Body of pancreas (tissue), 4 donors: ENCODE data around the gene MYOM1. TPM values are rescaled to one million over a fixed set of nuclear protein-coding genes. Genes with fewer than 3 reads are reported as not detected.

ENCODE experiments used
- ATAC-seq: fragments of 150-250 bp; one replicate; pipeline ENCODE4 v1.9.1; 2016
- DNase-seq, 4 donors: peaks; one replicate each; pipeline ENCODE4 v3.0.0-alpha.2; 2019
- H3K27ac ChIP-seq, 4 donors: fragments of 200-600 bp; sonication (generic); 1 replicate in 3 of 4; 2 replicates in 1 of 4; pipeline versions ENCODE4 v1.5.1 to v1.6.1; 2016 to 2019; ENCODE audit warnings: mild to moderate bottlenecking in 1 of 4, mixed read lengths in 1 of 4, moderate library complexity in 1 of 4
- H3K27me3 ChIP-seq, 2 donors: fragments of 200-600 bp; sonication (generic); one replicate each; pipeline ENCODE4 v1.6.0; 2016; ENCODE audit warnings: mild to moderate bottlenecking in 1 of 2
- H3K36me3 ChIP-seq, 2 donors: fragments of 200-600 bp; sonication (generic); replicated peaks in 1 of 2; 2 replicates each; pipeline ENCODE4 v1.5.1; 2016; ENCODE audit warnings: low read depth in 2 of 2; ENCODE audit not compliant: insufficient read depth in 1 of 2
- H3K4me1 ChIP-seq: fragments of 200-600 bp; sonication (generic); one replicate; pipeline ENCODE4 v1.6.0; 2016
- H3K4me3 ChIP-seq, 2 donors: fragments of 200-600 bp; sonication (generic); 1 replicate in 1 of 2; 2 replicates in 1 of 2; pipeline ENCODE4 v1.5.1; 2016 to 2019
- H3K9me3 ChIP-seq, 3 donors: fragments of 200-600 bp; sonication (generic); 1 replicate in 2 of 3; 2 replicates in 1 of 3; pipeline ENCODE4 v1.5.1; 2016
- POLR2A ChIP-seq, 3 donors: fragments of 450-650 bp; IDR thresholded peaks; one replicate each; pipeline ENCODE4 v1.6.1; 2016; ENCODE audit warnings: antibody characterized with exemption in 3 of 3, mild to moderate bottlenecking in 2 of 3
- WGBS, 2 donors: methylation state at CpG; one replicate each; pipeline ENCODE4 v1.1.5; 2017; 5-methylcytosine and 5-hydroxymethylcytosine counted together
- intact Hi-C: fragments of 100-400 bp; cut with DNase I; formaldehyde crosslinking; loops from one replicate; pipeline ENCODE4 v1.15.1; 2023
- total RNA-seq, 2 donors: library from RNA; depleted of rRNA; stranded (reverse); fragments of >200 nt; gene quantifications; one replicate each; pipeline ENCODE4 v1.1.0, GENCODE V29; 2016
- TF ChIP-seq, protein P1 (sequence below), 7 experiments: fragments of 450-650 bp in 4 of 7; fragments of 200-600 bp in 3 of 7; sonication (generic) in 3 of 7; IDR thresholded peaks; one replicate each; pipeline ENCODE4 v1.5.1; 2016 to 2019; ENCODE audit warnings: antibody characterized with exemption in 7 of 7

The MYOM1 gene
- total RNA-seq, 2 donors from 2014 or later = 10.9 to 21.8 TPM

DNA sequence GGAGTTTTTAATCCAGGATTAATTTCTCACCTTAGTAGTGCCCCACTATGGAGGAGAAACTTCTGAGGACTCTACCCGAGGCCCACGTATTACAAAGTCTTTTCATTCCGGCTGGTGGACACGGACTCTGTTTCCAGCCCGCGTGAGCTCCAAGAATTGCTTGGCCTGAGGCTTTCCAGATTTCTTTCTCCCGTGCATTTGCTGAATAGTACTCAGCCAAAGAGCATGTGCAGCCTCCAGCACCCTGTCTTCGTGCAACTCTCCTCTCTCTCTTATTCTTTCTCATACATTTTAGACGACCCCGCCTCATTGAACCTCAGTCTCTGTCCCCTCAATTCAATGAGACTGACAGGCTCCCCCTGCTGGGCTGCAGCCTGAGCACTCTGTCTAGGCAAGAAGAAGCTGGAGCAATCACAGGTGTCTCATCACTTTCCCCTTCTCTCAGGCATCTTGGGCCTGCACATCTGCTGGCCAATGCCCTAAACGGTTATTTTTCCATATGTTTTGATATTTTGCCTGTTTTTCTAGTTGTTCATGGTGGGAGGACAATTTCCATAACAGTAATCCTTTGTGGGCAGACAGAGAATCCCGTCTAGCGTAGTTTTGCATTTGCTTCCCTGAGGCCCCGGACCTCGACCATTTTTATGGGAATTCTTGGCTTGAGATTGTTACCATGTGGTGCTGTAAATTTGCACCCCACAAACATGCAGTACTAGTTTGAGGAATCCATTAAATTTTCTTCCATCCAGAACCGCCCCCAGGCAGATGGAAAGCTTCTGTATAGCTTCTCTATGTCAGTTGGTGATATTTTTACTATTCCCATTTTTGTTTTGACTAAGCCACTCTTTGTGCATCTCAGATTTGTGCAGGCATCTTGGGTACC is 156.7 kb downstream of the MYOM1 start:
- Histone ChIP-seq H3K27me3 (no peaks in the 10 kb centered on the region), H3K4me3 (no peak overlapping the region), H3K27ac (no peak overlapping the region), H3K9me3 (no peaks in the 10 kb centered on the region), H3K36me3 (peaks cover 0 to 5% of the 10 kb centered on the region in 2 donors), H3K4me1 (peaks cover 7% of the 10 kb centered on the region)
- 51 to 52% methylated on average over 16 of the region's 16 CpGs for WGBS, 2 donors
- ATAC-seq (peak; percentile 40), DNase-seq (peak; percentile 50 to 75 (median 60))
- intact Hi-C loops = no loop called here
- TF ChIP-seq POLR2A (IDR thresholded peaks at IDR 0.05) = no peak
- TF ChIP-seq, protein P1, sequence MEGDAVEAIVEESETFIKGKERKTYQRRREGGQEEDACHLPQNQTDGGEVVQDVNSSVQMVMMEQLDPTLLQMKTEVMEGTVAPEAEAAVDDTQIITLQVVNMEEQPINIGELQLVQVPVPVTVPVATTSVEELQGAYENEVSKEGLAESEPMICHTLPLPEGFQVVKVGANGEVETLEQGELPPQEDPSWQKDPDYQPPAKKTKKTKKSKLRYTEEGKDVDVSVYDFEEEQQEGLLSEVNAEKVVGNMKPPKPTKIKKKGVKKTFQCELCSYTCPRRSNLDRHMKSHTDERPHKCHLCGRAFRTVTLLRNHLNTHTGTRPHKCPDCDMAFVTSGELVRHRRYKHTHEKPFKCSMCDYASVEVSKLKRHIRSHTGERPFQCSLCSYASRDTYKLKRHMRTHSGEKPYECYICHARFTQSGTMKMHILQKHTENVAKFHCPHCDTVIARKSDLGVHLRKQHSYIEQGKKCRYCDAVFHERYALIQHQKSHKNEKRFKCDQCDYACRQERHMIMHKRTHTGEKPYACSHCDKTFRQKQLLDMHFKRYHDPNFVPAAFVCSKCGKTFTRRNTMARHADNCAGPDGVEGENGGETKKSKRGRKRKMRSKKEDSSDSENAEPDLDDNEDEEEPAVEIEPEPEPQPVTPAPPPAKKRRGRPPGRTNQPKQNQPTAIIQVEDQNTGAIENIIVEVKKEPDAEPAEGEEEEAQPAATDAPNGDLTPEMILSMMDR (IDR thresholded peaks at IDR 0.05) = peak; percentile 47 to 63 (median 51)

DNA sequence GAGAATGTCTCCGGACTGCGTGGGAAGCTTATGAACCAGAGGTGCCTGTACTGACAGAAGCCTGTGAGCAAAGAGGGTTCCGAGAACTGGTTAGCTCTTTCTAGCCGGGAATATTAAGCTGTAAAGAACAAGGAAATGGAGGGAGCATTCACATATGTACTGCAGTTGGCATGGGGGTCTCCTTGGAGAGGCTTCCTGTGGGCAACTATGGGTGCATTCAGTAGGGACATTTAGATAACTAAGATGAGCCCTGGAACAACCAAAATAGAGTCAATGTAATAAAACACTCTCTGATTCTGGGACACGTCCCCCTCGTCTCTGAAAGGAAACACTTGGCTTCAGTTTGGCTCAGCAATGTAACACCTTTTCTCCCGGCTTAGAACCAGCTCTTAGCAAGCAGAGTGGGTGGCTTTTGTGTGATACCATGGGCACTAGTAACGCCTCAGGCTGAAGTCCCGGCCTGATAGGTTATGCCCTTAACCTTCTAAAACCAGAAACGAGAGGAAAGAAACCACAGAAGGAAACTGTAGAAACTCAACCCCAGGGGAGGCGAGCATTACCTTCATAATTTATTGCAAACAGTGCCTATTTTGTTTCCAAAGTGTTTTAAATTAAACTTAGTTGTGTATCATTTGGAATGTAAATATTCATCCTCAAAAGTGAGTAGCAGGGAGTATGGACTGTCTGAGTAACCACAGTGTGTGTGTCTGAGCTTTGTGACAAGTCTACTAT is 158.0 kb downstream of the MYOM1 start:
- no peak for DNase-seq
- Histone ChIP-seq H3K9me3 (no peaks in the 10 kb centered on the region), H3K4me3 (no peak overlapping the region), H3K27ac (no peak overlapping the region), H3K27me3 (no peaks in the 10 kb centered on the region), H3K4me1 (peaks cover 7% of the 10 kb centered on the region), H3K36me3 (peaks cover 0 to under 1% of the 10 kb centered on the region in 2 donors)
- ATAC-seq = no peak
- TF ChIP-seq, protein P1 (IDR thresholded peaks at IDR 0.05) = no peak
- no peak for TF ChIP-seq POLR2A (IDR thresholded peaks at IDR 0.05)
- WGBS, 2 donors = 76 to 87% methylated on average over 11 of the region's 11 CpGs
- intact Hi-C loops = no loop called here

DNA sequence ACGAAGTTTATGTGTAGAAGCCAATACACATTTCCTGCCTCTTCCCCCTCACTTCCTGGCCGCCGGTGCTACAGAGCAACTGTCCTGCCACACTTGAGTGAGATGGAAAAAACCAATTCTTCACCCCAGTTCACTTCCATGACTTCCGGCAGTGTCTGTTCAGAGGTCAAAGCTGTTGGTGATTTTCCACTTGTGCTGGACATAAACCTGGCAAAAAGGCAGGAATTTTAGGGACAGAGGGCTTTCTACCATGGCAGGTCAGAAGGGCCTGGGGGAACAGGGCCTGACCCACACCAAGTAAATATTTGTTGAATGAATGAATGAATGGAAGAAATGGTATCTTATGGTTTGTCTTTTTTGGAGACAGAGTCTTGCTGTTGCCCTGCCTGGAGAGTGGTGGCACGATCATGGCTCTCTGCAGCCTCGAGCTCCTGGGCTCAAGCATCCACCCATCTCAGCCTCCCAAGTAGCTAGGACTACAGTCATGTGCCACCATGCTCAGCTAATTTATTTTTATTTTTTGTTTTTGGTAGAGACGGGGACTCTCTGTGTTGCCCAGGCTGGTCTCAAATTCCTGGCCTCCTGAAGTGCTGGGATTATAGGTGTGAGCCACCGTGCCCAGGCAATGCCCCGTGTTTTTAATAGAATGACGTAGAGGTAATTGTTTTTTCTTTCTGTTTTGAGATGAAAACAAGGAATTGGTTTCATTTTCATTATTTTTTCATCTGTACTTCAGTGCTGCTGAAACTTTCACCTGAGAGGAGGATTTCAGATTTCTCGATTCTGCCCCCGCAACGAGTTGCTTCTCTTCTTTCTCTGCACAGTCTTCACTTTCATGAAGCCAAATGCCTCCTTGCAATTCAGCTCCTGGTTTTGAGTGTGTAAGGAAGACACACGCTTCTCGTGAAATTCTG is 158.8 kb downstream of the MYOM1 start:
- no peak for TF ChIP-seq POLR2A (IDR thresholded peaks at IDR 0.05)
- TF ChIP-seq, protein P1 (IDR thresholded peaks at IDR 0.05) = no peak
- DNase-seq (no peak), ATAC-seq (no peak)
- Histone ChIP-seq H3K36me3 (no peaks in the 10 kb centered on the region), H3K4me1 (peaks cover 7% of the 10 kb centered on the region), H3K27me3 (no peaks in the 10 kb centered on the region), H3K9me3 (no peaks in the 10 kb centered on the region), H3K27ac (peak overlapping the region in 1 of 4 donors; percentile 24), H3K4me3 (no peak overlapping the region)
- WGBS, 2 donors = 77 to 91% methylated on average over 15 of the region's 15 CpGs
- intact Hi-C loops = no loop called here

DNA sequence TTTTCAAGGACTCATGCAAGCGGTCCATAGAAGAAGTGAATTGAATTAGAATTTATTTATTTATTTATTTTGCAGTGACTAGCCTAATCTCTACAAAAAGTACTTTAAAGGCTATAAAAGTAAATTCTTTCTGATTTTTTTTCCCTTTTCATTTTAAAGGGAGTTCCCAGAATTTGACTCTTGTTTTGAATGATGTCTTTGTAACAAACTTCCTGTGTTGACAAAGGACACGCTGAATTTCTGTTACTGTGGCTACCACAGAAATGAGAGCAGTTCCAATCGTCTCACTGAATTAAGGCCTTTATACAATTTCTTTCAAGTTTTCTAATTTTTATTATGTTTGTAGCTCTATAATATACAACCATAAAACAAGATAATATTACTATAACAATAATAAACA is 160.5 kb downstream of the MYOM1 start:
- no peaks in the 10 kb centered on the region for H3K9me3 ChIP-seq
- intact Hi-C loops = no loop called here
- no peaks in the 10 kb centered on the region for H3K27me3 ChIP-seq
- TF ChIP-seq, protein P1 (IDR thresholded peaks at IDR 0.05) = no peak
- H3K4me1 ChIP-seq = peaks cover 7% of the 10 kb centered on the region
- no peaks in the 10 kb centered on the region for H3K36me3 ChIP-seq
- H3K27ac ChIP-seq = peak overlapping the region in 1 of 4 donors; percentile 26
- ATAC-seq = no peak
- H3K4me3 ChIP-seq = no peak overlapping the region
- DNase-seq = no peak
- 51 to 66% methylated on average over 3 of the region's 3 CpGs for WGBS, 2 donors
